K562 (cell line): ENCODE results near the gene DCAF10. TPM values are rescaled to one million over a fixed set of nuclear protein-coding genes. Genes with fewer than 3 reads are reported as not detected.

Experiments used
- ATAC-seq: fragments of 200-7000 bp; cut with Tn5 transposase; 3 replicates; pipeline ENCODE4 v1.9.1; 2020; ENCODE audit warnings: moderate library complexity
- BruUV-seq: library from RNA; stranded (reverse); fragments of 400-500 nt; replicated peaks from 2 replicates; lab custom pipeline; 2021; lab: Mats Ljungman, UMichigan
- CTCF ChIA-PET: fragments of 300-600 bp; formaldehyde crosslinking; extraction: SDS; loops from one replicate; lab custom pipeline; 2021; ENCODE audit warnings: low intra/inter-chr PET ratio; lab: Yijun Ruan, JAX
- POLR2A ChIA-PET: fragments of 300-600, 350-650 bp; sonication (Branson Sonifier 250); formaldehyde crosslinking; extraction: SDS; loops from one replicate; lab custom pipeline; 2021; ENCODE audit warnings: antibody characterized with exemption, inconsistent platforms; lab: Yijun Ruan, JAX
- DNase-seq, 4 experiments: peaks; one replicate each; pipeline versions ENCODE4 v3.0.0 to v3.0.0-alpha.2; 2011 to 2018; ENCODE audit warnings: low spot score in 3 of 4, mixed read lengths in 3 of 4; ENCODE audit errors: extremely low read depth in 1 of 4
- FAIRE-seq: peaks from 2 replicates; lab custom pipeline; 2011; peaks lifted over from hg19 to GRCh38; lab: Jason Lieb, UNC
- H2AFZ ChIP-seq: 2 replicates; pipeline ENCODE4 v1.6.0; 2011; ENCODE audit warnings: low read depth, low read length, control low read depth, inconsistent platforms
- H3K27ac ChIP-seq: fragments of 200-600 bp; 3 replicates; pipeline ENCODE4 v1.8.0; 2011; ENCODE audit warnings: low read depth, mild to moderate bottlenecking, control low read depth, inconsistent platforms, low read length, moderate library complexity, mixed read lengths; ENCODE audit errors: extremely low read depth
- H3K27me3 ChIP-seq, 2 experiments: fragments of 300-600 bp in 1 of 2; 2 replicates in 1 of 2; 3 replicates in 1 of 2; pipeline versions ENCODE4 v1.6.0 to v1.8.0; 2011; ENCODE audit warnings: inconsistent platforms in 2 of 2, low read length in 2 of 2, mild to moderate bottlenecking in 1 of 2, mixed read lengths in 1 of 2, moderate library complexity in 1 of 2; ENCODE audit not compliant: control insufficient read depth in 2 of 2, insufficient read depth in 2 of 2
- H3K36me3 ChIP-seq: fragments of 300-600 bp; 3 replicates; pipeline ENCODE4 v1.8.0; 2011; ENCODE audit warnings: mild to moderate bottlenecking, low read length, inconsistent platforms; ENCODE audit not compliant: control insufficient read depth, insufficient read depth
- H3K4me1 ChIP-seq, 2 experiments: fragments of 200-600 bp in 1 of 2; replicated peaks in 1 of 2; 2 replicates in 1 of 2; 3 replicates in 1 of 2; pipeline versions ENCODE4 v1.5.1 to v1.8.0; 2011; ENCODE audit warnings: inconsistent platforms in 2 of 2, low read length in 2 of 2, mild to moderate bottlenecking in 1 of 2, mixed read lengths in 1 of 2, moderate library complexity in 1 of 2; ENCODE audit not compliant: control insufficient read depth in 2 of 2, insufficient read depth in 2 of 2
- H3K4me2 ChIP-seq: 2 replicates; pipeline ENCODE4 v1.6.1; 2011; ENCODE audit warnings: low read length, control low read depth, inconsistent platforms, mixed read lengths; ENCODE audit not compliant: insufficient read depth
- H3K4me3 ChIP-seq: fragments of 200-600 bp; sonication (generic), shearing (Covaris generic); 2 replicates; pipeline ENCODE4 v1.5.1; 2016; ENCODE audit warnings: control low read depth, inconsistent platforms
- H3K79me2 ChIP-seq: fragments of 200-600 bp; 3 replicates; pipeline ENCODE4 v1.8.0; 2011; ENCODE audit warnings: low read length, inconsistent platforms; ENCODE audit not compliant: control insufficient read depth, insufficient read depth
- H3K9ac ChIP-seq, 2 experiments: 2 replicates each; pipeline versions ENCODE4 v1.6.0 to v1.6.1; 2011; ENCODE audit warnings: low read depth in 2 of 2, low read length in 2 of 2, control low read depth in 1 of 2, inconsistent platforms in 1 of 2, mild to moderate bottlenecking in 1 of 2, mixed read lengths in 1 of 2; ENCODE audit not compliant: insufficient read depth in 1 of 2
- H3K9me1 ChIP-seq: one replicate; pipeline ENCODE4 v1.6.0; 2011; ENCODE audit warnings: inconsistent platforms, mild to moderate bottlenecking, low read length, moderate library complexity; ENCODE audit not compliant: control insufficient read depth, insufficient read depth
- H3K9me3 ChIP-seq: replicated peaks from 2 replicates; pipeline ENCODE4 v1.5.1; 2011; ENCODE audit warnings: low read depth, low read length, inconsistent platforms; ENCODE audit not compliant: control insufficient read depth, insufficient read depth
- H4K20me1 ChIP-seq: replicated peaks from 2 replicates; pipeline ENCODE4 v1.6.1; 2011; ENCODE audit warnings: low read length, inconsistent platforms, mixed read lengths; ENCODE audit not compliant: control insufficient read depth, insufficient read depth
- BACH1 ChIP-seq: fragments of 200-800 bp; sonication (Bioruptor generic); IDR thresholded peaks from 2 replicates; pipeline ENCODE4 v1.6.1; 2016; ENCODE audit warnings: missing genetic modification characterization, missing compliant biosample characterization
- CEBPG ChIP-seq, 3 experiments: fragments of 200-800 bp in 1 of 3; sonication (Bioruptor generic) in 1 of 3; sonication (generic) in 1 of 3; formaldehyde crosslinking in 1 of 3; IDR thresholded peaks in 2 of 3; conservative IDR thresholded peaks in 1 of 3; 2 replicates each; pipeline versions ENCODE4 v1.6.1 to v1.8.0; 2016 to 2022; ENCODE audit warnings: missing compliant biosample characterization in 2 of 3, missing genetic modification characterization in 2 of 3, mild to moderate bottlenecking in 1 of 3, missing genetic modification reagents in 1 of 3
- GTF3C2 ChIP-seq: IDR thresholded peaks from 3 replicates; pipeline ENCODE4 v1.6.1; 2011; ENCODE audit warnings: borderline replicate concordance, mild to moderate bottlenecking, moderate library complexity; ENCODE audit not compliant: insufficient read length; ENCODE audit errors: extremely low read depth
- NFIX ChIP-seq: fragments of 250-450 bp; sonication (Bioruptor Pico); IDR thresholded peaks from 2 replicates; pipeline ENCODE4 v1.4.0; 2020; ENCODE audit warnings: low read depth, mild to moderate bottlenecking, moderate library complexity
- OTX1 ChIP-seq: fragments of 450-650 bp; formaldehyde crosslinking; IDR thresholded peaks from 2 replicates; pipeline ENCODE4 v1.4.0; 2022; ENCODE audit warnings: mild to moderate bottlenecking
- POLR2B ChIP-seq: fragments of 450-650 bp; IDR thresholded peaks from 2 replicates; pipeline ENCODE4 v1.6.1; 2018; ENCODE audit warnings: low read depth; ENCODE audit not compliant: partially characterized antibody
- RUNX1 ChIP-seq: sonication (generic); IDR thresholded peaks from 2 replicates; pipeline ENCODE4 v1.6.1; 2016; ENCODE audit warnings: antibody characterized with exemption, low read depth
- SMAD4 ChIP-seq: fragments of 250-450 bp; sonication (Bioruptor Pico); conservative IDR thresholded peaks from 2 replicates; pipeline ENCODE4 v1.8.0; 2021; ENCODE audit warnings: inconsistent platforms, mild to moderate bottlenecking, moderate library complexity
- SP1 ChIP-seq: sonication (generic); formaldehyde crosslinking; IDR thresholded peaks from 2 replicates; pipeline ENCODE4 v1.8.1; 2022; ENCODE audit warnings: mild to moderate bottlenecking, missing genetic modification reagents
- SP2 ChIP-seq: IDR thresholded peaks from 2 replicates; pipeline ENCODE4 v1.6.1; 2011; ENCODE audit warnings: mild to moderate bottlenecking, low read depth, low read length, moderate library complexity; ENCODE audit not compliant: poor library complexity, severe bottlenecking; ENCODE audit errors: extremely low read depth
- SPI1 ChIP-seq: IDR thresholded peaks from 2 replicates; pipeline ENCODE4 v1.6.1; 2011; ENCODE audit warnings: low read depth, low read length, control low read depth, borderline replicate concordance
- TCF7L2 ChIP-seq: fragments of 150-350 bp; IDR thresholded peaks from 2 replicates; pipeline ENCODE4 v1.6.1; 2016; ENCODE audit warnings: low read depth, mild to moderate bottlenecking, low read length, moderate library complexity
- U2AF2 ChIP-seq: fragments of 200-400 bp; formaldehyde crosslinking; optimal IDR thresholded peaks from 2 replicates; pipeline ENCODE3; 2017; ENCODE audit warnings: low read depth, mild to moderate bottlenecking, low read length
- XRCC4 ChIP-seq: IDR thresholded peaks from one replicate; pipeline ENCODE4 v1.6.1; 2011; ENCODE audit not compliant: insufficient read depth, insufficient read length; ENCODE audit errors: extremely low read depth
- ZNF121 ChIP-seq: sonication (generic); formaldehyde crosslinking; conservative IDR thresholded peaks from 2 replicates; pipeline ENCODE4 v1.8.0; 2022; ENCODE audit warnings: missing genetic modification reagents
- ZNF695 ChIP-seq: fragments of 450-650 bp; formaldehyde crosslinking; IDR thresholded peaks from 2 replicates; pipeline ENCODE4 v1.4.0; 2020; ENCODE audit warnings: mild to moderate bottlenecking, moderate library complexity
- whole genome bisulfite sequencing: fragments of 100-300 bp; shearing (Covaris generic); methylation state at CpG from one replicate; pipeline ENCODE4 v1.1.6; 2016; ENCODE audit warnings: low coverage, mixed read lengths; ENCODE audit not compliant: insufficient coverage; ENCODE audit errors: missing lambda C conversion rate; 5-methylcytosine and 5-hydroxymethylcytosine counted together
- in situ Hi-C: fragments of 300-500 bp; cut with MboI; formaldehyde crosslinking; loops from 4 replicates; pipeline ENCODE4 v1.15.0; 2018; ENCODE audit warnings: inconsistent platforms, mixed read lengths
- intact Hi-C: fragments of 100-400 bp; cut with micrococcal nuclease; formaldehyde crosslinking; loops from 2 replicates; pipeline ENCODE4 v1.14.2; 2022
- polyA plus RNA-seq, 8 experiments: library from polyadenylated mRNA; depleted of rRNA in 4 of 8; stranded (reverse) in 5 of 8; unstranded in 3 of 8; fragments of >200 nt; fragmentation: Nextera tagmentation in 2 of 8; fragmentation: Illumina TruSeq in 1 of 8; extraction: Ambion mirVana in 2 of 8; extraction: Trizol in 1 of 8; gene quantifications; 2 replicates each; pipeline versions ENCODE4 v1.2.1 to v1.2.3, GENCODE V29; 2011 to 2014; ENCODE audit warnings: inconsistent platforms in 1 of 8, missing spikeins in 1 of 8
- total RNA-seq, 7 experiments: library from RNA; depleted of rRNA in 6 of 7; stranded (reverse); fragments of >200 nt in 6 of 7; fragmentation: Illumina TruSeq in 2 of 7; extraction: Trizol in 2 of 7; gene quantifications; 2 replicates each; pipeline versions ENCODE4 v1.2.1 to v1.2.3, GENCODE V29; 2011 to 2021; ENCODE audit warnings: low replicate concordance in 1 of 7

The DCAF10 gene
- total and polyA plus RNA-seq, 9 of the 15 experiments (the other 6 are each of a cell fraction or from before 2014, with no cell fraction given), result 6.8 to 40.1 (median 16.9) TPM

GRCh38 chr9:37812773-37813379 is 12.3 kb downstream of the DCAF10 start:
- Histone ChIP-seq H3K9me3 (no peaks in the 10 kb centered on the region), H3K4me2 (no peak overlapping the region), H3K27me3 (no peaks in the 10 kb centered on the region), H3K36me3 (peaks cover 17% of the 10 kb centered on the region; the same call in 2 of the 3 replicates), H3K79me2 (peaks cover 47% of the 10 kb centered on the region), H3K9ac (no peak overlapping the region), H2AFZ (no peak overlapping the region), H3K4me1 (no peaks in the 10 kb centered on the region), H3K27ac (no peak overlapping the region), H3K4me3 (no peak overlapping the region), H4K20me1 (no peaks in the 10 kb centered on the region), H3K9me1 (no peaks in the 10 kb centered on the region)
- FAIRE-seq (no peak), ATAC-seq (peak; percentile 16; the same call in 2 of the 3 replicates), DNase-seq (no peak)
- 89% methylated on average over 5 of the region's 5 CpGs for WGBS
- intact Hi-C loops, result no loop called here
- in situ Hi-C loops, result no loop called here
- no TSS peak for BruUV-seq
- POLR2A ChIA-PET, result interaction anchor here (0.6 to 1.4 kb wide), 5 partner anchors 10 to 184 kb away, joined by 3 to 4 read pairs (median 3); no protein-coding TSS in a partner anchor
- CTCF ChIA-PET, result interaction anchor here (0.7 kb wide), 1 partner anchor 59 kb away, joined by 3 read pairs; no protein-coding TSS in a partner anchor
- TF ChIP-seq CEBPG (CRISPR knock-in tag; IDR thresholded peaks at IDR 0.05), result no peak
- TF ChIP-seq CEBPG (tag; conservative IDR thresholded peaks at IDR 0.05 in 1 of 2, IDR thresholded peaks at IDR 0.05 in 1 of 2), result peak; percentile 54 to 68; a peak in 3 of 4 replicates
- no peak for TF ChIP-seq TCF7L2
- TF ChIP-seq XRCC4, result no peak
- 0 out of 2 replicates have a peak, but pooled peaks have one; percentile 16 for TF ChIP-seq SMAD4 (CRISPR knock-in tag)
- TF ChIP-seq SPI1, result no peak
- TF ChIP-seq NFIX (CRISPR knock-in tag), result no peak
- no peak for TF ChIP-seq OTX1 (CRISPR knock-in tag)
- peak; percentile 90 for TF ChIP-seq ZNF121 (CRISPR knock-in tag)
- no peak for TF ChIP-seq BACH1
- TF ChIP-seq SP1 (CRISPR knock-in tag), result no peak
- no peak for TF ChIP-seq GTF3C2
- no peak for TF ChIP-seq RUNX1
- no peak for TF ChIP-seq SP2
- TF ChIP-seq ZNF695, result no peak
- no peak for TF ChIP-seq U2AF2
- TF ChIP-seq POLR2B, result no peak
